NCI-H460 (cell line): ENCODE results near the gene ZNF20. TPM values are rescaled to one million over a fixed set of nuclear protein-coding genes. Genes with fewer than 3 reads are reported as not detected.
"Not testable (repeated sequence)": the region's sequence is repeated elsewhere in the genome, so short reads cannot be mapped to it uniquely, and the experiment has no call there.

Experiments used
- DNase-seq: peaks from one replicate; pipeline ENCODE4 v3.0.0-alpha.2; 2016; ENCODE audit warnings: low read depth; ENCODE audit errors: extremely low read depth
- small RNA-seq, 2 experiments: library from RNA; depleted of rRNA; stranded (forward); fragments of <200 nt; gene quantifications; one replicate each; pipeline ENCODE3, GENCODE V24; 2014
- total RNA-seq: library from RNA; depleted of rRNA; stranded (reverse); fragments of >200 nt; shearing (Covaris generic); gene quantifications from 2 replicates; pipeline ENCODE4 v1.2.3, GENCODE V29; 2014; rRNA removed

ZNF20 gene
- total RNA-seq, 1 experiment from 2014 or later: 1.7 TPM

- no peak for DNase-seq
Observed at GRCh38 chr19:12113121-12113520, 27.0 kb downstream of the ZNF20 start.

- DNase-seq: no peak
Observed at GRCh38 chr19:12112701-12113100, 27.4 kb downstream of the ZNF20 start.

GRCh38 chr19:12111943-12112637, 28.1 kb downstream of the ZNF20 start:
- DNase-seq: no peak

GRCh38 chr19:12111176-12111575, 29.0 kb downstream of the ZNF20 start:
- no peak for DNase-seq

- DNase-seq: not testable (repeated sequence)
Observed at GRCh38 chr19:12103909-12104308, 36.2 kb downstream of the ZNF20 start.

- DNase-seq: no peak
Observed at GRCh38 chr19:12098040-12098439, 42.1 kb downstream of the ZNF20 start.

GRCh38 chr19:12095111-12095790, 44.9 kb downstream of the ZNF20 start:
- no peak for DNase-seq

GRCh38 chr19:12093777-12094176, 46.4 kb downstream of the ZNF20 start:
- DNase-seq: no peak

- DNase-seq: no peak
Observed at GRCh38 chr19:12092956-12093355, 47.2 kb downstream of the ZNF20 start.

- no peak for DNase-seq
Observed at GRCh38 chr19:12092065-12092867, 47.9 kb downstream of the ZNF20 start.

GRCh38 chr19:12090807-12091206, 49.3 kb downstream of the ZNF20 start:
- DNase-seq: no peak

- no peak for DNase-seq
Observed at GRCh38 chr19:12085074-12085818, 54.9 kb downstream of the ZNF20 start.

- DNase-seq: not testable (repeated sequence)
Observed at GRCh38 chr19:12083336-12083735, 56.8 kb downstream of the ZNF20 start.

Small RNAs within 50 kb of the gene (small RNA-seq; reads per million reads assigned to genes)
- 0 reads per million in 2 experiments for gene RF00019
- gene RNA5SP467: 0 reads per million in 2 experiments

Other genes starting within 250 kb of the ZNF20 start
- 0.12 and 0.26 TPM in 2 replicates for gene ZNF700, start 215.2 kb downstream of the ZNF20 start, total RNA-seq
- not detected in 2 replicates for gene ZNF763, start 175.3 kb downstream of the ZNF20 start, total RNA-seq
- not detected in 2 replicates for gene ZNF433, start 104.7 kb downstream of the ZNF20 start, total RNA-seq
- not detected in 2 replicates for gene ZNF878, start 87.4 kb downstream of the ZNF20 start, total RNA-seq
- gene ZNF844, start 75.6 kb downstream of the ZNF20 start, total RNA-seq: not detected in 2 replicates
- gene ZNF625, start 16.4 kb upstream of the ZNF20 start, total RNA-seq: not detected in 2 replicates
- 3.7 and 3.9 TPM in 2 replicates for gene ZNF136, start 22.7 kb upstream of the ZNF20 start, total RNA-seq
- 0.17 and 0.32 TPM in 2 replicates for gene ZNF44, start 154.5 kb upstream of the ZNF20 start, total RNA-seq
- not detected in 2 replicates for gene ZNF563, start 193.3 kb upstream of the ZNF20 start, total RNA-seq
- not detected in 2 replicates for gene ZNF442, start 225.3 kb upstream of the ZNF20 start, total RNA-seq